SU-DHL-6 (cell line): ENCODE results near the gene PPARD.

ENCODE experiments used
- H2AFZ ChIP-seq: fragments of 200-600 bp; sonication (generic); 2 replicates; pipeline ENCODE4 v1.6.1; 2014; ENCODE audit warnings: low read depth, mild to moderate bottlenecking, moderate library complexity, mixed read lengths, antibody characterized with exemption, low read length; ENCODE audit not compliant: severe bottlenecking
- H3F3A ChIP-seq: fragments of 200-600 bp; shearing (Covaris generic); 2 replicates; pipeline ENCODE4 v1.6.0; 2016; ENCODE audit warnings: antibody characterized with exemption, mild to moderate bottlenecking; ENCODE audit not compliant: insufficient read depth
- H3K27ac ChIP-seq: fragments of 200-600 bp; sonication (generic); 2 replicates; pipeline ENCODE4 v1.5.1; 2016; ENCODE audit warnings: low read depth, mild to moderate bottlenecking, low read length, moderate library complexity, mixed read lengths
- H3K27me3 ChIP-seq: fragments of 200-600 bp; sonication (generic), shearing (Covaris generic); 2 replicates; pipeline ENCODE4 v1.6.0; 2014; ENCODE audit warnings: mild to moderate bottlenecking, low read length
- H3K36me3 ChIP-seq: fragments of 200-600 bp; sonication (generic); 2 replicates; pipeline ENCODE4 v1.6.1; 2014; ENCODE audit warnings: mild to moderate bottlenecking, low read length, mixed read lengths
- H3K4me2 ChIP-seq: fragments of 300-600, 200-600 bp; shearing (Covaris generic), sonication (generic); 2 replicates; pipeline ENCODE4 v1.6.0; 2014; ENCODE audit warnings: low read length, low read depth, mild to moderate bottlenecking; ENCODE audit not compliant: poor library complexity, severe bottlenecking
- H3K4me3 ChIP-seq: fragments of 200-600 bp; sonication (generic); 2 replicates; pipeline ENCODE4 v1.5.1; 2014; ENCODE audit warnings: antibody characterized with exemption, low read length, mild to moderate bottlenecking, mixed read lengths; ENCODE audit not compliant: insufficient read depth, poor library complexity, severe bottlenecking
- H3K79me2 ChIP-seq: fragments of 200-600 bp; sonication (generic); 2 replicates; pipeline ENCODE4 v1.6.1; 2014; ENCODE audit warnings: mild to moderate bottlenecking, low read length, moderate library complexity; ENCODE audit not compliant: insufficient read depth
- H3K9ac ChIP-seq: fragments of 200-600 bp; sonication (generic); 2 replicates; pipeline ENCODE4 v1.7.0; 2014; ENCODE audit warnings: mild to moderate bottlenecking, low read length
- H3K9me2 ChIP-seq: fragments of 200-600 bp; sonication (generic); replicated peaks from 2 replicates; pipeline ENCODE4 v1.6.1; 2014; ENCODE audit warnings: low read length; ENCODE audit not compliant: insufficient read depth
- H3K9me3 ChIP-seq: fragments of 200-600 bp; sonication (generic); 2 replicates; pipeline ENCODE4 v1.6.1; 2014; ENCODE audit warnings: low read length, mixed read lengths; ENCODE audit not compliant: insufficient read depth
- H4K20me1 ChIP-seq: fragments of 200-600 bp; sonication (generic); 2 replicates; pipeline ENCODE4 v1.6.1; 2014; ENCODE audit warnings: low read depth, mild to moderate bottlenecking, antibody characterized with exemption, low read length, moderate library complexity, mixed read lengths
- CTCF ChIP-seq: fragments of 200-600 bp; sonication (generic); IDR thresholded peaks from one replicate; pipeline ENCODE4 v1.5.1; 2017; ENCODE audit warnings: antibody characterized with exemption, mild to moderate bottlenecking, low read length, moderate library complexity; ENCODE audit not compliant: insufficient read depth, poor library complexity, severe bottlenecking
- EZH2phosphoT487 ChIP-seq: fragments of 200-600 bp; sonication (generic), shearing (Covaris generic); conservative IDR thresholded peaks from 2 replicates; pipeline ENCODE4 v1.6.1; 2018; ENCODE audit warnings: mild to moderate bottlenecking, antibody characterized with exemption, low read length, moderate library complexity, mixed read lengths

The PPARD gene

GRCh38 chr6:35370124-35370741, 27.9 kb downstream of the PPARD start:
- Histone ChIP-seq H3K79me2 (no peaks in the 10 kb centered on the region), H3F3A (no peaks in the 10 kb centered on the region), H3K27me3 (no peaks in the 10 kb centered on the region), H3K9me2 (no peaks in the 10 kb centered on the region), H2AFZ (no peak overlapping the region), H3K9me3 (no peaks in the 10 kb centered on the region), H3K9ac (no peak overlapping the region), H3K4me3 (no peak overlapping the region), H3K27ac (no peak overlapping the region), H3K4me2 (peak overlapping the region; percentile 13), H3K36me3 (no peaks in the 10 kb centered on the region), H4K20me1 (no peaks in the 10 kb centered on the region)
- TF ChIP-seq CTCF (no peak), EZH2phosphoT487 (no peak)

- Histone ChIP-seq H3K9me3 (no peaks in the 10 kb centered on the region), H3K79me2 (no peaks in the 10 kb centered on the region), H3K4me3 (no peak overlapping the region), H3K36me3 (no peaks in the 10 kb centered on the region), H3K9ac (no peak overlapping the region), H3K27ac (no peak overlapping the region), H2AFZ (no peak overlapping the region), H3K27me3 (no peaks in the 10 kb centered on the region), H4K20me1 (no peaks in the 10 kb centered on the region), H3K9me2 (no peaks in the 10 kb centered on the region), H3K4me2 (no peak overlapping the region), H3F3A (no peaks in the 10 kb centered on the region)
- TF ChIP-seq EZH2phosphoT487, result no peak
- TF ChIP-seq CTCF, result no peak
Observed at GRCh38 chr6:35370785-35371493, 28.6 kb downstream of the PPARD start.

- Histone ChIP-seq H3K27ac (no peak overlapping the region), H3K4me2 (no peak overlapping the region), H3F3A (no peaks in the 10 kb centered on the region), H2AFZ (no peak overlapping the region), H3K27me3 (no peaks in the 10 kb centered on the region), H4K20me1 (no peaks in the 10 kb centered on the region), H3K36me3 (no peaks in the 10 kb centered on the region), H3K79me2 (no peaks in the 10 kb centered on the region), H3K9me2 (no peaks in the 10 kb centered on the region), H3K4me3 (no peak overlapping the region), H3K9ac (no peak overlapping the region), H3K9me3 (no peaks in the 10 kb centered on the region)
- no peak for TF ChIP-seq EZH2phosphoT487
- no peak for TF ChIP-seq CTCF
Observed at GRCh38 chr6:35371494-35372262, 29.3 kb downstream of the PPARD start.
